HL-60/S4 treated with retinoic acid at 250 ng/mL for 4 days and 3 days (cell line): ENCODE measurements around the gene TBC1D30.
"Not testable (repeated sequence)": the region's sequence is repeated elsewhere in the genome, so short reads cannot be mapped to it uniquely, and the experiment has no call there.

Experiments
- in situ Hi-C: fragments of 300-500 bp; cut with MboI; formaldehyde crosslinking; loops from 2 replicates; pipeline ENCODE4 v1.7.0; 2022; ENCODE audit warnings: low sequenced_read_pairs

Gene TBC1D30

DNA sequence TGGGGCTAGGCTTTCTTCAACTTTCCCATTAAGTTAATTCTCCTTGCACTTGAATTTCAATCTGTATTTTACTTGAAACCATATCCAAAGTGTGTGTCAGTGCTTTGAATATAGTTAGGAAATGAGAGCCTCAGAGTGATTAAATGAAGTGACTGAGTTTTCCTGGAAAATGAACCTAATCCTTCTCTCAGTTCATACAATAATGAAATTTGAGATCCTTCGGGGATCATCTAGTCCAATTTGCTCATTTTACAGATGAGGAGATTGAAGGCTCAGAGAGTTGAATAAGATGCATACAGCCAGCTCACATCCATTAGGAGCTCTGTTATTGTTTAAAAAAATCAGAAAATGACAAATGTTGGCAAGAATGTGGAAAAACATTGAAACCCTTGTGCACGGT is 18.3 kb upstream of the TBC1D30 start:
- in situ Hi-C loops = no loop called here

DNA sequence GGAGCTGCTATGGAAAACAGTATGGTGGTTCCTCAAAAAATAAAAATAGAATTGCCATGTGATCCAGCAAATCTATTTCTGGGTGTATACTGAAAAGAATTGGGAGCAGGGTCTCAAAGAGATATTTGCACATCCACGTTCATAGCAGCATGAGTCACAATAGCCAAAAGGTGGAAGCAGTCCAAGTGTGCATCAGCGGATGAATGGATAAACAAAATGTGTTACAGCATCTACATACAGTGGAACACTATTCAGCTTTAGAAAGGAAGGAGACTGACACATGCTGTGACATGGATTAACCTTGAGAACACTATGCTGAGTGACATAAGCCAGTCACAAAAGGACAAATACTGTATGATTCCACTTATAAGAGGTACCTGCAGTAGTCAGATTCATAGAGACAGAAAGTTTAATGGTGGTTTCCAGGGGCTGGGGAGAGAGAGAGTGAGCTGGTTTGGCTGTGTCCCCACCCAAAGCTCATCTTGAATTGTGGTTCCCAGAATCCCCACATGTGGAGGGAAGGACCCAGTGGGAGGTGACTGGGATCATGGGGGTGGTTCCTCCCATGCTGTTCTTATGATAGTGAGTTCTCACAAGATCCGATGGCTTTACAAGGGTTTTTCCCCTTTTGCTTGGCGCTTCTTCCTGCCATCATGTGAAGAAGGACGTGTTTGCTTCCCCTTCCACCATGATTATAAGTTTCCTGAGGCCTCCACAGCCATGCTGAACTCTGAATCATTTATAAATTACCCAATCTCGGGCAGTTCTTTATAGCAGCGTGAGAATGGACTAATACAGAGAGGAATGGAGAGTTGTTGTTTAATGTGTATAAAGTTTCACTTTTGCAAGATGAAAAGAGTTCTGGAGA is 17.6 kb upstream of the TBC1D30 start:
- in situ Hi-C loops = no loop called here

DNA sequence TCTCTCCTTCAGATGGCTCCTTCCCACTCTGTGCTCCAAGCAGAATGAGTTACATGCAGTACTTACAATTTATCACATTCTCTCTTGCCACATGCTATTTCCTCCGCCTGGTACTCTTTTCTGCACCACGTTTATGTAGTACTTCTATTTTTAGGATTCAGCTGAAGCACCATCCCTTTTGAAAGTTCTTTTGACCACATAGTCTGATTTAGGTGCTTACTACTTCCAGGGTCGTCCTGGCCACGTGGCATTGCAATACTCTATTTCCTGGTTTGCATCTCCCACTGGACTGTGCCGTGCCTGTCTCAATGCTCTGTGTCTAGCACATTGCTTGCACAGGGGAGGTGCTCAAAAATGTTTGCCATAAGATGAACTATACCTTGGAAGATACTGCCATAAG is 16.3 kb upstream of the TBC1D30 start:
- in situ Hi-C loops = no loop called here

DNA sequence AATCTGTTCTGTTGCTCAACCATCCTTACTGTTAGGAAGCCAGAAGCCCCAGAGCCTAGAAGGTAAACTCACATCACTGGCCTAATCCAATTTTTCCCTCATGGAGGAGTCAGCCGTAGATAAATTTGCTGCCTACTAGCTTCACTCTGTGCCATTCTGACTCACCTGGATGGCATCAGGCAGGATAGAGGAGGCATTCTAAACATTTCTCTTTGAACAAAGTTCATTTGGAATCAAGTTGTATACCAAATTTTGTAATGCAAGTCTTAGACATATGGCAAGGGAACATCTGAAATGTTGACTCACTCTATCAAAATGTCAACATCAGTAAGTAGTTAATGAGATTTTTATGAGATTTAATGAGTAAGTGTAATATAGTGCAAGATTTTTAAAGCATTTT is 13.6 kb upstream of the TBC1D30 start:
- in situ Hi-C loops = no loop called here

DNA sequence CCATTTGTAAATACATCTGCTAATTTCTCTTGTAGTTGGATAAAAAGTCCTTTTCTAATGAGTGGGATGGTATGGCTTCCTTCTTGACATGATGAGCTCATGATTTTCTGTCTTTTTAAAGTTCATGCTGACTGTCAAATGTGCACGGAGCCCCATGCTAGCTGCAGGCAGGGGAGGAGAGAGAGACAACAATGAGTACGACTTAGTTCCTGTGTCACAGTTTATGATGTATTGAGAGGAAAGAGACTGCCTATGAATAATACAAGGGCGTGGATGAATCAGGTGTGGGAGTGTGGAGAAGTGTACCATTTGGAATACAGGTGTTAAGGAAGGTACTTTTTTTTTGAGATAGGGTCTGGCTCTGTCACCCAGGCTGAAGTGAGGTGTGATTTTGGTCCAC is 10.7 kb upstream of the TBC1D30 start:
- in situ Hi-C loops = no loop called here

DNA sequence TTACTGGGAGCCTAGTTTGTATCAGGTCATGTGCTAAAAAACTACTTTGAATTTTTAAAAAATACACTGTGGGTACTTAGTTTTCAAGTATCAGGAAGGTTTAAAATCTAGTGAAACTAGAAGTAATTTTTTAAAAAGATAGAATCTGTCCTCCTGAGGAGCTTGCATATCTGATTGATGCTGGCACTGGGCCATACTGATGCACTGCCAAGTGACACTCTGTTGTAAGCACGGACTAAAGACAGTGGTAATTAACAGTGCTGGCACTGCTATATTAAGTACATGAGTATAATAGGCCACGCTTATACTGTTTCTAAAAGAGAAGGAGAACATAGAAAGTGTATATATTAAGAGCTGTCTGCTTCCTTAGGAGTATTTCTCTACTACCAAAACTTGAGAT is 10.0 kb upstream of the TBC1D30 start:
- in situ Hi-C loops = no loop called here

DNA sequence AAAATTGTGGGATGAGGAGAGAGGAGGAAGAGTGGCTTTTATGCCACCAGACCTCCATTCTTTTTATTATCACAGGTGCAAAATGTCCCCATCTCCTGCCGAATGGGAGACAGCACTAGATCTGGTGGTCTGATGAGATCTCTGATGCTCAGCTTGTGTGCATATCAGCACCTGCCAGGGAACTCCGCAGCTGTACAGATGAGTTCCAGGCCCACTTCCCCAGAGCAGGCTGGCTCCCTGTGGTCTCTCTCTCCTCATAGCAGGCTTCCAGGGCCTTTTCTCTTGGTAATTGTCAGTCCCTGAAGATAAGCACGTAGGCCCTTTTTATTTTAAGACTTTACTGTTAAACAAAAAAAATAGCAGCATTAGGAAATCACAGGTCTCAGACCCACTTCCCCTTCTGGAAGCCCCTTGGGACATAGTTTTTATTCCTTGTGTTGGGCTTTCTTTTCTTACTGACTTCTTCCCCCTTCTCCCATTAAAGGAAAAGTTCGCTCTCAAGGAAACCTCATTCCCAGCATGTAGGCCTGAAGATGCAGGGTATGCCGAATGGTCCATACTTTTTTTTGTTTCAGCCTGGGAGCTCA is 4.5 kb upstream of the TBC1D30 start:
- in situ Hi-C loops = no loop called here

DNA sequence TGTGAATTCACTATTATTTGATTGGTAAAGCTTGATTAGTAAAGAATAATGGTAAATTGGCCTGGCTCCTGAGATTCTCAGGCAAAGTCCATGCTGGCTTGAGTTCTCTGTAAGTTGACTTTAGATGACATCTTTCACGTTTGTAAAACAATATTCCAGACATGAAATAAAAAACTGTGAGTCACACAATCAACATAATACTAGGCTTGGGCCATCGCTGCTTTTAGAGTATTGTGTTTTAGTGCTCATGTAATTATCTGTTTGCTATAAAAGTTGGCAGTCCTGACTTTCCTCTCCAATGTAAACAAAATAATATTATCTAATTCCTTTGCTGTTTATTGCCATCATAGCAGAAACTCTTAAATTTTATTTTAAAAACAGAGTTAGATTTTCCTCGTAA is 3.9 kb upstream of the TBC1D30 start:
- in situ Hi-C loops = no loop called here

DNA sequence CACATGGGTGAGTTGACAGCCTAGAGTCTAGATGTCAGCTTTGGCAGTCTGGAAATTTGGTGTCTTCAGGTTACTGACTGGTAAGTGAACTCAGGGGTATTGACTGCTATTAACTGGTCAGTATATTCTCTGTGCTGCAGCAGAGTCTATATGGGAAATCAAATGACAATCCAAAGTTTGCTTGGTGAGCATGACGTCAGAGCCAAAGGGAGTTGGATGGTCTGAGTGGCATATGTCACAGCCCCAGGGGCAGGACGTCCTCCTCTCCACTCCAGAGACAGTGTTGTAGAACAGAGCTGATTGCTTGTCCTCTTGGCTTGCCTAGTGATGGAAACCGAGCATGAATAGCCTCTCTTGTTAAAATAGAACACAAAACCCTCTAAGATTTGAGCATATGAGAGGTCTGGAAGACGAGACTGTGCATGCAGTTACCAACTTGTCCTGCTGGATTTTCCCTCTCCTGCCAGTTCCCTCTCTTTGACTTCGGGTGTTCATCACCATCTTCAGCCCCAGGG is 3.3 kb upstream of the TBC1D30 start:
- in situ Hi-C loops = no loop called here

DNA sequence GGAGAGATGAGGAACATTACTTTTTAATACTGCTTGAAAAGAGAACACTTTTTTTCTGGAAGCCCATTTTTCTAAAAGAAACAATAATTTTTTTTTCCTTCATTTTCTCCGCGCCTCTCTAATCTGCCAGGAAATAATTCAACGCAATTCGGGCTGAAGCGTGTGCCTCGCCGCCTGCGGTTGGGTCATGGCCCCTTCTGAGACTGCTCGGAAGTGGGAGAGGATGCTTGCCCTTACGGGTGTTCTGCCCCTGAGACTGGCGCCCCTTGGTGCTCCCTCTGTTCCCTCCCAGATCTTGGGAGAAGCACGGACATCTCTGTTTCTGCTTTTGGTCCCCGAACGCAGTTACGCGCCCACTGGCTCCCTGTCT is 332 bp upstream of the TBC1D30 start:
- in situ Hi-C loops = no loop called here

DNA sequence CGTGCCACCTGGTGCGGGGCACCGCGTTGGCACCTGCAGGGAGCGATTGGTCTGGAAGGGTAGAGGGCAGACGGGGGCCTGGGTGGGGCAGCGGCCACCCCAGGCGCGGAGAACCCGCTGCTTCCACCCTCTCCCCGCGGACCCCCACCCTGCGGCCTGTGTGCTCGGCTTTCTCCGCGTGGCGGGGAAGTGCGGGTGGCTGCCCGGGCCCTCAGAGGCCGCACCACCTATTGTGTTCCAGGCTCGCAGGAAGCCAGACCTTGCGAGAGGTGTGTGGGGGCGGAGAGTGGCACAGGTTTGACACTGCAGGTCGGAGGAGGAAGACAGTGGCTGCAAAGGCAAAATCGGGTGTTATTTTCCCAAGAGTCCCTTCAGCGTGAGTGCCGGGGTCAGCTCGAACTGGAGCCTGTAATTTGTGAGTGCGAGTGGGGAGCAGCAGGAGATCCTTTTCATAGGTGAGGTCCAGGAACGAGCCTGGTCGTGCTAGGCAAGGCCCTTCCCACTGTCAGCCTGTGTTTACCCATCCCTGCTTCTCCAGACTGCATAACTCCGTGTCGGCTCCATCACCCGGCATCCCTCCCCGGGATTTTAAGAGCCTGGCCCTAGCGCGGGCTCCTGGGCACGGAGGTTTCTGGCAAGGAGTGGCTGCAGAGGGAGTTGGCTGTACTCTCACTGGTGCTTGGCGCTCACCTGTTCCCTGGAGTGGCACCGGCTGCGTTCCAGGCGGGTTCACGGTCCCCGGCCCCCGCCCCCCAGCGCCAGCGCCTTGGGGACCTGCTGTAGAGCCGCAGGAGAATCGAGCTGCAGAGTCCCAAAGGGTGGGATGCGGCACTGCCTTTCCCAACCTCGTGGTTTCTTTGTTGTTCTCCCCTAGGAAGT is 935 bp downstream of the TBC1D30 start:
- in situ Hi-C loops = no loop called here

DNA sequence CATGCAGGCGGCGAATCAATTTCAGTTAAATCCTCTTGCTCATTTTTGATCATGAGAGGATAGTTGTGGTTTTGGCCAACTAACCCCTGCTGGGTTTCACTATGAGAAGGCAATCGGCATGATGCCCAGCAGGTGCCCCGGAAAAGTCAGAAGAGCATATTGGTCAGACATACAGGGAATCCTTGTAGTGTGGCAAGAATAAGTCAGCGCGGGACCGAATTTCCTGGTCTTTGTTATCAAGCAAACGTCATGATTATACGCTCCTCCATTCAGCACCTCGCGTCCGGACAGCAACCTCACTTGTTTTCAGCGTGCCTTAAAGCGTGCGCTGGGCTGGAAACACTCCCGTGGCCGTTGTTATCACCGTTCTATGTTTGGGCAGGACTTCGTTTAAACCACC is 1.8 kb downstream of the TBC1D30 start:
- in situ Hi-C loops = no loop called here

DNA sequence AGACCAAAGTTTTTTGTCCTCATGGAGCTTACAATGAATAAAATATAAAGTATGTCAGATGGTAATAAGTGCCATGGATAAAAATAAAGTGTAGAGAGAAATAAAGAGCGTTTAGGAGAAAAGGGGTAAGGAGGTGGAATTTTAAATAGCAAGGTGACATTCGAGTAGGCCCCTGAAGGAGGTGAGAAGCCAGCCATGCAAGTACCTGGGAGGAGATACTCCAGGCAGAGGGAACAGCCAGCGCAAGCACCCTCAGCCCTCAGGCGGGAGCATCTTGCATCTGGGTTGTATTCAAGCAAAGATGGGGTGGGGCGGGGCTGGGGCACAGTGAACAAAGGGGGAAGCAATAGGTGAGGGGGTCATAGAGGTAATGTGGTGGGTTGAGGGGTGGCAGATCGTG is 4.3 kb downstream of the TBC1D30 start:
- in situ Hi-C loops = no loop called here

DNA sequence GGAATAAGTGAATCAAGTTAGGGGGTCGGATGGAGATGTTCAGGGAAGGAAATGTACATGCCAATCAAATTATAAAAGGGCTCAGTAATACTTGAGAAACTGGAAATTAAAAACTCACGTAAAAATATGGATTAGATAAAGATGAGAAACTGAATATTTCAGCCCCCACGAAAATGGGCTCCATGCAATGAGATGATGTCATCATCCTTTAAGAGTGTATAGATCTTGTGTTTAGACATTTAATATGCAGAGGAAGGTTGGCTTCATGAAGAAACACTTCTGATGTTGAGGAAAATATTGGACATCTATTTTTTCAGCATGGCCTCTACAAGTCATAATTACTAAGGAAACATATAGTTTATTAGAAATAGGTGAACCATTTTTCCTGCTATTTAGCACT is 9.5 kb downstream of the TBC1D30 start:
- in situ Hi-C loops = no loop called here

DNA sequence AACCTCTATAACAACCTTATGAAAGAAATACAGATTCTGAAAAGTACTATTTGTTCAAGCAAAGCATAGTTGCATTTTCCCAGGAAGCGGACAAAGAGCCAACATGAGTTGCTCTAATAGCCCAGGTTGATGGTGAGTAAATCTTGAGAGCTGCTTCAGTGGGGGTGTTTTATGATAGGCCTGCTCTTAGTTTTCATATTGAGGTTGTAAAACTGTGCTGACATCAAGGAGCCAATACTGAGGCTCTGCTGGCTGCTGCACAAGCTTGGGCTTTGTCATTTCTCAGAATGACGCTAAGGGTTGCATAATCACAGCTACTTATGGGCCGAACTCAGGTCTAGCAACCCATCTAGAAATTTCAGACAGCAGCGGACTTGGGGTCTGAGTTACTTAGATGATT is 11.5 kb downstream of the TBC1D30 start:
- in situ Hi-C loops = no loop called here

DNA sequence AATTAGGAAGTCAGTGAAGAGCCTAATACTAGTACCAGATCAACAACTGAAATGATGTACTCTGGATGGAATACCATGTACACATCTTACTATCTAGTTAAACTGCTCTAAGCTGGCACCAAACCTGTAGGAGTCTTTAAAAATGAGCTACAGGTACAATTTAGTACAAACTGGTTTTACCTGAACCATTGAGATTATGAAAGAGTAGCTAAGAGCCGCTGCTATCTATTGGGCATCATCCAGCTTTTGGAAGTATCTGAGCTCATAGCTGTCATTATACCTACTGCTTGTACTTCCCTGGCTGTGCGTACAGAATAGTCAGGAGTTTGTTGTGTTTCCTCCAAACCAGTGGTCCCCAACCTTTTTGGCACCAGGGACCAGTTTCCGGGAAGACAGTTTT is 12.4 kb downstream of the TBC1D30 start:
- in situ Hi-C loops = no loop called here

DNA sequence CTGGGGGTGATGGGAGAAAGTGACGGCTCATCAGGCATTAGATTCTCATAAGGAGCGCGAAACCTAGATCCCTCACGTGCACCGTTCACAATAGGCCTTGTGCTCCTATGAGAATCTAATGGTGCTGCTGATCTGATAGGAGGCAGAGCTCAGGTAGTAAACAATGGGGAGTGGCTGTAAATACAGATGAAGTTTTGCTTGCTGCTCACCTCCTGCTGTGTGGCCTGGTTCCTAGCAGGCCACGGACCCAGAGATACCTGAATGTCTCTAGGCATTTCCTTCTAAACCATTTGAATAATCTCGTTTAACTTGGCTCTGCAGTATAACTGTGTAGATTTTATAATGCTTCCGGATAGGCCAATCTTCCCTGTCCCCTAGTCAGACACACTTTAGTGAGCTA is 13.0 kb downstream of the TBC1D30 start:
- in situ Hi-C loops = no loop called here

DNA sequence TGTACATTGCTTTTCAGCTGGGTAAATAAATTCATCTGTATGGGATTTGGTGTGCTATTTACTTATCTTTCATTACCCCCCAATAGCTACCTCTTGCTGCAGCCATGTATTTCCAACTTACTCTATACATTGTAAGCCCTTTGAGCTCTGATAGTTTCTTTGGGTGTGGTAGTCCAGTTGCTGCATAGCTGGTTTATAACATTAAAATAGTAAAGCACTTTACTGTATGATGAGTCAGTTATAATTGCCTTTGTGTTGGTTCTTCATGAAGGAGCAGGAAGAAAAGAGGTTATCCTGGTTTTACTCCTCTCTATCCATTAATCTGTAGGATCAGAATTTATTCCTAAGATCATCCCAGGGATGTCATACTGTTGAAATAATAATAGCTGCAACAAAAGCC is 15.7 kb downstream of the TBC1D30 start:
- in situ Hi-C loops = no loop called here

DNA sequence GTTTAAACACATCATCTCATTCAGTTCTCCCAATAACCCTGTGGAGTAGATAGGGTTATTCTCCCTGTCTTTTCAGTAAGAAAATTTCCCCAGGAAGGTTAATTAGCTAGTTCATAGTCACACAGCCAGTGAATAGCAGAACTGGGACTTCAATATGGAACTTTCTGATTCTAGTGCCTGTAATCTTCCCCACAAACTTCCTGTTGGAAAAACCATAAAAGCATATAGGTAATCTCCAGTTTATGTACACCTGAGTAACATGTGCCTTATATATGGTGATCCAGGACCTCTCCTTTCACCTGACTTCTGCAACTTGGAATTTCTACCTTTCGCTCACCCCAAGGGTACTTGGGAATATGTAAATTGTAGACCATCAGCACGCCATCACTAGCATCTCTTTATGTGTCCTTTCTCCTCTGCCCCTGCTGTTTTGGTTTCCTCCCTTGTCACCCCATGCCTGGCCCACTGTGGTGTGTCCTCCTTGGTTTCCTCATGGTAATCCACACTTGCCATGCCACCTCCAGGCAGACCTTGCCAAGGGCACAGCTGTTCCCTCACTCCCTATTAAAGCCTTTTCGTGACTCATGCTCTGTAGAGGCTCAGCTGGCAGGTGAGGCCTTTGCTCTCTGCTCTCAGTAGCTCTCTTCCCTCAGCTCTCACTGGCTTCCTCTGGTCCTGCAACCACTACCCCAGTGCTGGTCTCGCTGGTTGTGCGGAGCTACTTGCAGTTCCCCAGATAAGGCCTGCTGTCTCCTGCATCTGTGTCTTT is 16.7 kb downstream of the TBC1D30 start:
- in situ Hi-C loops = no loop called here

DNA sequence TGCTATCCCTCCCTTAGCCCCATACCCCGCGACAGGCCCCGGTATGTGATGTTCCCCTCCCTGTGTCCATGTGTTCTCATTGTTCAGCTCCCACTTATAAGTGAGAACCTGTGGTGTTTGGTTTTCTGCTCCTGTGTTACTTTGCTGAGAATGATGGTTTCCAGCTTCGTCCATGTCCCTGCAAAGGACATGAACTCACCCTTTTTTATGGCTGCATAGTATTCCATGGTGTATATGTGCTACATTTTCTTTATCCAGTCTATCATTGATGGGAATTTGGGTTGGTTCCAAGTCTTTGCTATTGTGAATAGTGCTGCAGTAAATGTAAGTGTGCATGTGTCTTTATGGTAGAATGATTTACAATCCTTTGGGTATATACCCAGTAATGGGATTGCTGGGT is 24.0 kb downstream of the TBC1D30 start:
- in situ Hi-C loops = not testable (repeated sequence)
